HG03457 (cell line): ENCODE results near the gene KCNJ6.

Source experiments
- ATAC-seq: cut with Tn5 transposase; IDR thresholded peaks from one replicate; pipeline ENCODE4 v1.9.1; 2021; ENCODE audit warnings: moderate number of reproducible peaks; ENCODE audit not compliant: unreplicated experiment

The KCNJ6 gene

DNA sequence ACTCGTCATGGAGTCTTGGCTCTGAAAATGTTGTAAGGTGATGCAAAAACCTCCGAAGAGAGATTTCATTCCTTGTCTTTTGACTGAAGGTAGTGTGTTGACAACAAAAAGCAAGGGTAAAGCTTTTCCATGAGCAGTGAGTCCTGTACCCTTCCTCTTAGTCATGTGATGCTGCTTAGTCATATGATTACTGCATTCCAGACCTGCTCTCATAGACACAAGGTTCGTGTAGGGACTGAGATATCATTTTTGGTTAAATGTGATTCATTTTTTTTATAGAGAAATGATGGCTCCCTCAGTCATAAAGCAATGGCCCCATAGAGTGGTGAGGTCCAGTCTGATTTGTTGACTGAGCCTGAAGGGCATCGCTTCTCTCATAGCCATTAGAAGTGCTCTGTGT lies 9.2 kb downstream of the KCNJ6 start:
- ATAC-seq: no peak

DNA sequence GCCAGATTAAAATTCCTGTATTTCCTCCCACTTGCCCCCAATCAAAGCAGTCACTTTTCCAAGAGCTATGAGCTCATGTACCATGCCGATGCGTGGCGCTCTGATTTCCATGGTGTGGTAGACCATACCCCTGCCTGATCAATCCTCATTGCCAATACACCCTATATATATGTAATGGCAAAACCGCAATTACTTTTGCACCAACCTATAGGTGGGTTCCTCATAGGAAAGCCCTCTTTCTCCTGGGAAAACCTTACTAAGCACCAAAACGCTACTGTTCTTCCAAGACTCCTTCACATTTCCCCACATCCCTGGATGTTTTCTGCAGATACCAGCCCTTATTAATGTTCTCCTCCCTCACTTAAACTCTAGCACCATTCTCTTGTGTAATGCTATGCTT lies 11.0 kb downstream of the KCNJ6 start:
- no peak for ATAC-seq

DNA sequence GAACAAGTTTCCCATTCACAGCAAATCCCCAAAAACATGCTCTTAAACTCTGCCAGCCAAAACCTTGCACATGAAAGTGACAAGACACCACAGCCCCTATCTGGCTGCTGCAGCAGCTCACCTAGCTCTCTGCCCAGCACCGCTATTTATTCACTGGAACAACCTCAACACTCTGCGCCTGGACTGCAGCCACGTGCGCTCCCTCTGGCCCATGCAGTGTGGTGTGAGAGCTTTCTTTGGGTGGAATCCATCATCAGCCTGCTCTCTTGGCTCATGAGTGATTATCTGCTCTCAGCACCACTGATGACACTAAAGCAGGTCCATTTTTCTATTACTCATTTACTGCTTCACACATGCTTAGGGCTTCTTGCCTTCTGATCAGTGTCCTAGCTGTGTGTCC lies 11.4 kb downstream of the KCNJ6 start:
- ATAC-seq: no peak

DNA sequence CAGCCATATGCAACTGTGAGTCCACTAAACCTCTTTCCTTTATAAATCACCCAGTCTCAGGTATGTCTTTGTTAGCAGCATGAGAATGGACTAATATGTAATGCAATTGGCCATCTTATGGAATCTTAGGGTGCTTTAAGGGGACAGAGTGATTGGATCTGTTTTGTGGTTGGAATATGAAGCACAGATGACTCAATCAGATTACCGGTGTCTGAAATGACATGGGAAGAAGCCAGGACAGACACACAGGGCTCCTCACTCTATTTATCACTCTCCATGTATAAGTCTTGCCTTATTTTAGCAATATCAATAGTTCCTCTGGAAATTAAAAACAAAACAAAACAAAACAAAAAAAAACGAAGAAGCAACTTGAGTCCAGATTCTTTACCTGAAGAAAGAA lies 12.9 kb downstream of the KCNJ6 start:
- ATAC-seq: no peak

DNA sequence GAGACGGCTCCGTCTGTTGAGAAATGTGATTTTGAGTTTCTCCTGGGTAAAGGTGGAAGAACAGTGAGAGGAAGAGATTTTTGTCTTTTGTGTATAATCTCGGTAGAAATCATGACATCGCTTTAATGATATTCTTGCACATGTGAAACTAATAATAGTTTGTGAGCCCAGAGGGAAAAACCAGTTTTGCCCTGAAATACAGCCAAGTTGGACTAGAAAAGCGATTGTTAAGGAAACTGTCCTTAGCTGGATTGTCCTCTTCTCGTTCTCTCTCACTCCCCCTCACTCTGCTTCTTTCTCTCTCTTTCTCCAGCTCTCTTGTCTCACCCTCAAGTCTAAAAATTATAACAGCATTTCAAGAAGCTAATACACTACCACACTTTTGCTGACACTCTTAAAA lies 17.1 kb downstream of the KCNJ6 start:
- no peak for ATAC-seq

DNA sequence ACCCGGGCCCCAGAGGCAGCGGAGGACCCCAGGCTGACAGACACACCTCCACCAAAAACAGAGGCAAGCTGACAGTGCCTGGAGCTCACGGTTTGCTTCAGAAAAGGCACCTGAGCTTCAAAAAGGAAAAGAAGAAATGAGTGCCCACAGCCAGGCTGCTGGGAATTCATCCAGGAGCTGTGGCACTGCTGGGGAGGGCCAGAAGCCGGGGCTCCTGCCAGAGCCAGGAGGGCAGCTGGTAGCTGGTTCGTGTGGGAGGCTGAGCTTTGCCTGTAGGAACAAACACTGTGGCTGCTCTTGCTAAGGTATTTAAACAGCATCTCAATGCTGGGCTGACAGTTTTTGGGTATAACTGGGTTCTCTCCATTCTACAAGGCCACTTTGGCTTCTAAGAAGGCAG lies 19.5 kb downstream of the KCNJ6 start:
- no peak for ATAC-seq

DNA sequence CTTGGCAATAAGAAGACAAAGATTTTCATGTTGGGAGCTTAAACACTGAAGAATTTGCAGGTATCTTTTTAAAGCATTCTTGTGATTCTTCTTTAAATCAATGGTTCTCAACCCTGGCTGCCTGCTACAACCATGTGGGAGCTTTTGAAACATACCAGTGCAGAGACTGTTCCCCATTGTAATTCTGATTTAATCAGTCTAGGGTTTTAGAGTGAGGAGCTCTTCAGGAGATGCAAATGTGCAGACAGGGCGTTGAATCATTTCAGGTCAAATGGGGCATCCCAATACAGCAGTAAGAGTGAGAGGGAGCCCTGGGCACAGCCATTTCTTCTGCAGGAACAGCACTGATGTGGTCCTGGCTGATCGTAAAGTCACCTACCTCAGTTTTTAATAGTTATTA lies 24.3 kb downstream of the KCNJ6 start:
- no peak for ATAC-seq

DNA sequence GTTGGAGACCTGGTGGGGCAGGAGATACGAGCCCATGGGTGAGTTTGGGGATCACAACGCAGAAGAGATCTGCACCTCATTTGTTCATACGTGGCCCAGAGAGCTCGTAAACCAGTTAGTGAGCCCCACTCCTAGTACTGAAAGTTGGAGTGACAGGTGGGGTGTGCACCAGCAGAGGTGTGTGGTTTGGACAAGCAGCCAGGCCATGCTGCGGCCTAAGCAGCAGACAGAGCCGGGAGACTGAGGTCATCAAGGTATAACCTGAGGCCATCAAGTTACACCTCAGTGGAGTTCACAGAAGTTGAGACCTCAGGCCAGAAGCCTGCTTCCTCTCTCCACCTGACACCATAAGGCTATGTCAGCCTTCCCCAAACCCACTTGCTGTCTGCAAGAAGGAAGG lies 27.6 kb downstream of the KCNJ6 start:
- ATAC-seq: no peak

DNA sequence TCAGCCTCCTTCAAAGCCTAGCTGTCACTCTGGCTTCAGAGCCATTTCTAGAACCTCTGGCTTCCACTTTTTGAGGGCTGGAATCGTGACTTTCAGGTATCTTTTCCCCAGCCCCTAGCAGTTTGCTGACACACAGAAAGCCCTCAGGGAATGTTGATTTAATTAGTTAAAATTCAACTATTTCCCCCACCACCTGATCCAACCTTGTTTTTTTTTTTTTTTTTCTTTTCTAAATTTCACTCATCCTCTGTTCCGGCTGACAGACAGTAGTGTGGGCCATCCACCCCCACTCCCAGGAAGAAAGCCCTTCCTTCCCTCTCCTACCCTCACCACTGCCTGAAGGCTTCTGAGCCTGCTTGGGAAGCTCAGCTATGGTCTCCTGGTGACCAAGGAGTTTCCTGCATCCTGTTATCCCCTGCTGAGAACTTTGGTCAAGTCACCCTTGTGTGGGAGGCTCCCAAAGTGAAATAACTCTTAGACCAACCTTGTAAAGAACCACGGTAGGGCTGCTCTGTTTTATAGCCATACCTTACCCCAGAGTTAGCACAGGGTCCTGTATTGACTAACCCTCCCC lies 29.4 kb downstream of the KCNJ6 start:
- ATAC-seq: no peak

DNA sequence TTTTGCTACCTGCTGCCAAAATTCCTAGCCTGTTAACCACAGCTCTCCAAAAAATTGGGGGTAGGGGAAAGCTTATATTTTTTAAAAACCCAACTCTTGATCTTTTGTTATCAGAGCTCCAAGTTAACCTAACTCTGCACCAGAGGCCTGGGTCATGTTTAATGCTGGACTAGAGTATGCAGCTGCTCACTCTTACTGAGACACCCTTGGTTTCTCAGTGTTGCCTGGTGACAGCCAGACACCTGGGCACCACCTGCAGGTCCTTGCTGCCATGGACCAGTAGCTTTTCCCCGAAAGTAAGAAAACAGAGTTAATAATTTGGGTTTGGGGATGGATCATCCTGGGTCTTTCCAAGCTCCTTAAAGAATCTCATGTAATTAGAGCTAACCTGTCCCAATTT lies 30.1 kb downstream of the KCNJ6 start:
- no peak for ATAC-seq

DNA sequence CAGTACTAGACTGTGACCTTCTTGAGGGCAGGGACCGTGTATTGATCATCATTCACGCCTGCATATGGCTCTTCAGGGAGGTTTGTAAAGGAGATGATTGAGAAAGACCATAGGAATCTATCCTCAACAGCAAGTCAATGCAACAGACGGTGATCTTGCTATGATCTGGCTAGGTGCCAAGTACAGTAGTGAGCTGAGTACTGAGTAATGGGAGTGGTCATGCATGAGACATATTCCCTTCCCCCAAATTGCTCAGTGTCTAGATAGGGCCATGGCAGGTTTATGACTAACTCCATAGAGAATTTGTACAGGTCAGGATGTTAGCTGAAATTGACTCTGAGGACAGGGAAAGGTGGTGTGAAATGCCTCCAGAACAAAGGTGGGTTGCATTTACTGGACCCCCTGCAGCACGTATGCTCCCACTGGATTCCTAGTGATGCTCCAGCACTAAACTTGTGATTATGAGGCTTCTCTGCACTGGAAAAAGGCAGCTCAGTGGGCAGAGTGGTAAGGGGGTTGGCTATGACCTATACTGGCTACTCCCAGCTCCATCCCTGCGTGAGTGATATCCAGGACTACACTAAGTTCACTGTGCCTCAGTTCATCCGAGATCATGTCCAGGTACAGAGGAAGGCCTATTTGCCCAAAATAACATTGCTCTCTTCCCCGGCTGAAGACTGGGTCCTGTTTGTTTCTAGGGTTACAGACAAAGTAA lies 37.2 kb downstream of the KCNJ6 start:
- no peak for ATAC-seq

DNA sequence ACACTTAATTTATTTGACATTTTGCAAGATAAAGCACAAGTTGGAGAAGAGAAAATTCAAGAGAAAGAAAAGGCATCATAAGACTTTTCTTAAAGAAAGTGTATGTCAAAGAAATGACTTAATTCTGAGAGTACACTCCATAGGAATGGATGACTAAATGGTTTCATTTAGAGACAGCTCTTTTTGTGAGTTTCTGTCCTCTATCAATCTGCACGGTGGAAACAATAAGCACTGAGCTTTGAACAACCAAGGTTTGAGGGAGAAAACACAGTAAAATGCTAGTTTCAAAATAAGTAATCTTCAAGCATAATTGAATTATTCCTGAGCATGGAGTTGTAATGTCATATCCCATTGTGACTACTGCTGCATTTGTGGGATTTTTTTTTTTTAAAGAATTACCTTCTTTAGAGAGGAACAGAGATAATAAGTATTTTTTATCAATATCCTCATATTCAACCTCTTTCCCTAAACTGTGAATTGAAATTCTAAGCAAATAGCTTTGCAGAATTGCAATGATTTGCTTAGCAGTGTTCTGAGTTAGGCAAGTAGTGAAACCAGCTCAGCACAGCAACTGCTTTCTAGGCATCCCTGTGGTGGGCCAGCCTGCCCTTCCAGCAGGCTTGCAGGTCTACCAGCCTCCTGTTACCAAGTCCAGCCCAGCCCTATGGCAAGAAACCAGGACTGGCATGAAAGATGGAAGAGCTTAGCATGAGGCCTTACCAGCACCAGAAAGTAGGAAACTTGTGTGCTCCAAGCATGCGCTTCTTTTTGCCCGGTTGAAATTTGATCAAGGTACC lies 38.2 kb downstream of the KCNJ6 start:
- ATAC-seq: no peak

DNA sequence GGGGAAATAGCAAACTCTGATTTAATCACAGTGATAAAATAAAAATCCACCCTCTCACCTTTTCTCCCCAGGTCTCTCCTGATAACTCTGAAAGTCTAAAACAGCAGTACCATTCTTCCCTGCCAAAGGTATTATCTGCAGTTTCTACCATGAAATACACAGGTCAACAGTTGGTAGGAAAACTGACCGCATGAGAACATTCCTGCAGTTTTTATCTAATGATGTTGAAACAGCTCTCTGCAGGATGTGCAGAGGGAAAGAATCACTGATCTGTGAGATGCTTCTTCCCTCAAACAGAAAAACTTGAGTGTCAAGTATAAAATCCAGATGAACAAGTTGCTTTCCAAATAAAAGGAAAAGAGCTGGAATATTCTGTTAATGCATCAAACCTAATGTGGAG lies 39.1 kb downstream of the KCNJ6 start:
- no peak for ATAC-seq

DNA sequence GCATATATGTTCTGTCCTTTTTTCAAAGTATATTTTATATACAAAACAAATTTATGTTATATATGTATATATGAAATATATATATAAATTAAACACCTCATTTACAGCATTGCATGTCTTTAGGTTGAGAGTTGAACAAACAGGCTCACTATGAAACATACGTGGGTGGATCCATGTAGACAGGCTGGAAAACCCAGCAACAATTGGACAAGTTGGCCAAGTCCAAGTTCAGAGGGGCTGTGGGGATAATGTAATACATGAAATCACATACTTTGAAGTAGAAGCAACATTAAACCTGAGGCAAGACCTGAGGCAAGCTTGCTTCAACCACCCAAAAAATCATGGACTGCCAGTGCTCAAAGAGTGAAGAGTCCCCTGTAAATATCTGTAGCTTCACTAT lies 39.7 kb downstream of the KCNJ6 start:
- ATAC-seq: no peak

DNA sequence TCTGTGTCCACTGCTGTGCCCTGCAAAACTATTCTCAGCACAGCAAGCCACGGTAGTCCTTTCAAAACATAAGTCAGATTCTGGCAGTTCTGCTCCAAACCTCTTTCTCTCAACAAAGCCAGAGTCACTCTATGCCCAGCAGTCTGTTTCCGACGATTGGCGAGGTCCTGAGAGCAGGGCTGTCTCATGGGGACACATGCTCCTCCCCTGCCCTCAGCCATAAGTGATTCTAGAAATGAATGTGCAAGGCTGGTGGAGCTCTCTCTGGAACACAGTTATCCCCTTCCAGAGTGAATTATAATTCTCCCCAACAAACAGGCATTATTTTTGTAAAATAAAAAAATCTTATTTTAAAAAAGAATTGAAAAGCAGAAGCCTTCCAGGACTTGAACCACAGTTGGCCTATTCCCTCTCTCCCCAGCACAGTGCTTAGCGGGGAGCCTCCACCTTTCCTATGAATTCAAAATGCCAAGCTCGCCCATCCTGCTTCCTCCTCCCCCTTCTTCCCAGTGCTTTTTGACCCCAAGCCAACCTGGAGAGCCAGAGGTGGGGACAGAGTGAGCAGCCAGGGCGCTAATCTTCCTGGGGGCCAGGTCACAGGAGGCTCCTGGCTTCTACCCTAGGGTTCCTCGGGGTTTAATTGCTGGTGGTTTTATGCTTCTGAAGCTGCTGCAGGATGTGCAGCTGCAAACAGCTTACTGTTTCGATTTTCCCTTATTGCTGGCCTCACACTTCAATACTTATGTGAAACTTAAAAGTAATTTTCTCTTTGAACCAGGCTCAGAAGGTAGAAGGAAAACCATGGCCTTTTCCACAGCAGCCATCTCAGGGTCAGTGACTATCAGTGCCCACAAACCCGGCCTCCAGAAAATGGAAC lies 41.1 kb downstream of the KCNJ6 start:
- no peak for ATAC-seq

DNA sequence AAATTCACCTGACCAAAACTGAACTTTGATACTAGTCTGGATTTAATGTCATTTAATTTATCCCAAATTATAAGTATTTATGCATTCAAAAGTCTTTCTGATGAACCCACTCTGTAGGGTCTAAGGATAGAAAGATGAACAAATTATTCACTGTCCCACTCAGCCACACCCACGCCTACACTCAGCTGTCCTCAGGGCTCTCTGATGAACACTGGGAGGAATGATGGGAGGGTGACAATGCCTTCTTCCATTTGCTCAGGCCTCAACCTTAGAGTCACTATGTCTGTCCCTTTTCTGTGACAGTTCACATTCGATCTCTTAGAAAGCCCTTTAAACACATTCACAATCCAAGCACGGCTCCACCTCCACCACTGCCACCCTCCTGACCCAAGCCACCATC lies 41.8 kb downstream of the KCNJ6 start:
- no peak for ATAC-seq

DNA sequence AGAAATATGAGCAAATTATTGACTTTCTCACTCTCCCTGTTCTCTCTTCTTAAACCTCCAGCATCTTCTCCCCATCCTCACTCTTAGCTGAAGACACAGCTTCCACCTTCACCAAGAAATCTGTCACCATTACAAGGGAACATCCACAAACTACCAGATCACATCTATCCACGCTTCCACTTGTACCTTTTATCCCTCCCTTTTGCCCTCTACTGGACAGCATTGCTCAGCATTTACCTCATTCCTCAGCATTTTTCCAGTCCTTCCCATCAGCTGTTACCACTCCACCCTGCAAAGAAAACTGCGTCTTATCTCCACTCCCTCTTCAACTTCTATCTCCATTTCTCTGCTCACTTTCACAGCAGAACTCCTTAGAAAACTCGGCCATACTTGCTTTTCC lies 42.6 kb downstream of the KCNJ6 start:
- ATAC-seq: no peak

DNA sequence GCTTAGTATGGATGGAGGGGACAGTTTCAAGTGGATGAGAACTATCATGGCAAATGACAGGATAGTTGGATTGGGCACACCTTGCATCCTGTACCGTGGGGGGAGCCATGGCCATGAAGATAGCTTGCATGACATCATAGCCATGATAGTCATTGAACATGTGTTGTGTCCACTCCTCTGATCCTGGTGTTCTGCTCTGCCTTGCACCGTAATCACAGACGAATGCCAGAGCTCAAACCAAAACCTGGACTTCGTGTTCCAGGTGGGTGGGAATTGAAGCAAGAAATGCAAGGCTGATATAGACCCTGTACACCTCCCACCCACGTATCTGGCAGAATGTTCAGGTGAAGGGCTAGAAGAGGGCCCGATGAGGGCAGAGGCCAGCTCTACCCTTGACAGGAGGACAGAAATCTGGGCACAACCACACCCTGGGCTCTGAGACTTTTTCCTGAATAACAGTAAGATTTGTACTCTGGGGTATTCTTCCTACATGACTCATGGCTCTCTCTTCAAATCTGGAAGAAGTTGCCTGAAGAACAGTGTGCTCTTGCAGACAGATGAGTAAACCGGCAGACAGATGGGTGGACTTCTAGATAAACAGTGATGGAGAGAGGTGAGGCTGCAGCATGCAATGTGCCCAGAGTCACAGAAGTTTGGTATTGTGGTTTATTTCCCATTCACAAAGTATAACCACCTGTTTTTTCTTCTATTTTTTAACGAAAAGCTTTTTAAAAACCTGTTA lies 45.0 kb downstream of the KCNJ6 start:
- ATAC-seq: no peak

DNA sequence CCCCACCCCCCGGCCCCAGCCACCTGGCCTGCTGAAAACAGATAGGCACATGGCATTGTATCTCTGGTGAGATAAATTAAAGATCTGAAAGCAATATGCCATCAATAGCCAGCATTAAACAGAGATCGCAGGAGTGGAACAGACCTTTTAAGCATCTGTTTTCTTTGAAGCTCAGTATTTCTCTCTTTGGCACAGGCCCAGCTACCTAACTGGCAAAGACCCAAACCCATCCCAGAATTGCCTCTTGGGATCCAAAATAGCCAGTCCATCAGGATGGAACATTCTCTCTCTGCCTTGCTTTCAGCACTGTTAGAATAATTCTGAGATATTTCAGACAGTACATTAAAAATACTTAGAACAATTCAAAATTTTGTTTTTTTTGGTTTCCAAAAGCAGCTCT lies 46.0 kb downstream of the KCNJ6 start:
- ATAC-seq: no peak

DNA sequence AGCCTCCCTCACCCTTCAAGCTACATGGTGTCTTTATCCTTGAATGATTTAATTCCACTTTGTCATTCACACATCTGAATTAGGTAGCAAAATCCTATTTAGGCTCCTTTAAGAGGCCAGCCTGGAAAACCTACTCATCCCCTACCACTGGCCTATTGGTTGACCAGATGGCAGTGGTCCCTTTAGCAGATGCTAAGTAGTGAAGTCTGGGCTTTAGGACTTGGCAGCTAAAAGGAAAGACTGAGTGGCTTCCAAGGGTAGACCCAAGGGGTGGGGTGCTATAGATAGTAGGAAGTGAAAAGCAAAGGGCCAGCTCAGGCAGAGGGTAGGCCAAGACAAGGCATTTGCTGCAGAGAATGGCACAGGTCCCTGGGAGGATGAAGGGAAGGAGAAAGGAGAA lies 46.6 kb downstream of the KCNJ6 start:
- no peak for ATAC-seq
